Ramos (cell line): ENCODE results near the gene HAVCR2.
"Not testable (repeated sequence)": the region's sequence is repeated elsewhere in the genome, so short reads cannot be mapped to it uniquely, and the experiment has no call there.

Experiments
- in situ Hi-C: fragments of 300-500 bp; cut with MboI; formaldehyde crosslinking; loops from one replicate; pipeline ENCODE4 v1.14.3; 2022; ENCODE audit warnings: low sequenced_read_pairs; ENCODE audit not compliant: unreplicated experiment

The HAVCR2 gene

GRCh38 chr5:157047898-157048297 is 60.9 kb downstream of the HAVCR2 start:
- in situ Hi-C loops, result no loop called here

DNA sequence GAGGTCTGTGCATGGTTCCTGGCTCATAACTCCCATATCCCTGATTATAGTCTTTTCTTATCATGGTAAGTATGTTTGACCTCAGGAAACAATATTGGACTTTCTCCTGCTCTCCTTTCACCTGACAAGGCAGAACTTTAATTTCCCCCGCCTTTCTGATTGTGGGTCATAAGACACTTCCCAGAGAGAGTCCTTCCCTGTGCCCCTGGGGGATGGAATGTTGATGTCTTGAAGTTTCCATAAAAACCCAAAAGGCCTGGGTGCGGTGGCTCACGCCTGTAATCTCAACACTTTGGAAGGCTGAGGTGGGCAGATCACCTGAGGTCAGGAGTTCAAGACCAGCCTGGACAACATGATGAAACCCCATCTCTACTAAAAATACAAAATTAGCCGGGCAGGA is 61.8 kb downstream of the HAVCR2 start:
- in situ Hi-C loops, result not testable (repeated sequence)

DNA sequence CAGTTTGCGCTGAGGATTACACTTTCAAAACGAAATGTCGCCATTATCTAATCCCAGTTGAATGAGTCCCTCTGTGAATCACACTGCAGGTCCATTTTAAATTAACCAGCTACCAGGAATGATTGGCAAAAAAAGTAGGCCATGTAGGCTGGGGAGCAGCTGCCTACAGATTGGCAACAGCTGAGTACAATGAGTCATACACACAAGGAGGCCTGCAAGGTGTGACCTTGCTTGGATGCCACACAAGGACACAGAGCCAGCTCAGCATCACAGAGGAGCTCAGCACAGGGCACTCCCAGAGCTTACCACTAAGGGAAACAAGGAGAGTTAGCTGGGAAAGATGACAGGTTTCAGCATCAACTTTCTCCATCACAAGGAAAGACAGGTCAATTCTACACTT is 62.8 kb downstream of the HAVCR2 start:
- in situ Hi-C loops, result no loop called here

GRCh38 chr5:157045601-157046000 is 63.2 kb downstream of the HAVCR2 start:
- in situ Hi-C loops, result no loop called here

- in situ Hi-C loops, result no loop called here
Measured at GRCh38 chr5:157038568-157039187, 70.2 kb downstream of the HAVCR2 start.
